Measurements from ENCODE around the gene TGIF2LX. TPM values are rescaled to one million over a fixed set of nuclear protein-coding genes. Genes with fewer than 3 reads are reported as not detected.
"Not testable (repeated sequence)": the region's sequence is repeated elsewhere in the genome, so short reads cannot be mapped to it uniquely, and the experiment has no call there.

TGIF2LX gene
- polyA plus RNA-seq (ENCODE audit: insufficient read length) = not detected

- not testable (repeated sequence) for DNase-seq
Observed at GRCh38 chrX:89921665-89922064, at the start of gene TGIF2LX. Gene TGIF2LX (plus strand): TSS chrX:89921908. CDS start chrX:89922086, 178 bp downstream.

GRCh38 chrX:89922338-89922934 lies 728 bp downstream of the TGIF2LX start:
- DNase-seq = not testable (repeated sequence)

DNA sequence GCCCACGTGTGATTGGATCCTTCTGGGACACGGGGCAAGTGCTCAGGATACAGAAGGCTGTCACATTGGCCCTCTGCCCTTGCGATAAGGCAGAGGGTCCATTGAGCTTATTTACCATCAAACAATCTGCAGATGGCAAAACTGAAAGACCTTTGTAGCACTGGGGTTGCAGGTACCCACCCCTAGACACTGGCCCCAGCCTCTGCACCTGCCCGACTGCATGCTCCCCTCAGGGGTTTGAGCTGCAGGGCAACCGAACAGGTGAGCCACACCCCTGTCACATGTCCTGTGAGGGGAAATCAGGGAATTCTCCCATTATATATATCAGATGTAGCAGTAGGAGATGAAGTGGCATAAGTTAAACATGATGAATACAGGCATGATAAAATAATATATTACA lies 21.4 kb downstream of the TGIF2LX start:
- not testable (repeated sequence) for DNase-seq

DNA sequence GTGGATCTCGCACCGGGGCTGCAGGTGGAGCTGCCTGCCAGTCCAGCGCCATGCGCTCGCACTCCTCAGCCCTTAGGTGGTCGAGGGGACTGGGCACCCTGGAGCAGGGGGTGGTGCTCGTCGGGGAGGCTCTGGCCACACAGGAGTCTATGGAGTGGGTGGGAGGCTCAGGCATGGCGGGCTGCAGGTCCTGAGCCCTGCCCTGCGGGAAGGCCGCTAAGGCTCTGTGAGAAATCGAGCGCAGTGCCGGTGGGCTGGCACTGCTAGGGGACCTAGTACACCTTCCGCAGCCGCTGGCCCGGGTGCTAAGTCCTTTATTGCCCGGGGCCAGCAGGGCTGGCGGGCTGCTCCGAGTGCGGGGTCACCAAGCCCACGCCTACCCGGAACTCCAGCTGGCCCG lies 43.9 kb downstream of the TGIF2LX start:
- not testable (repeated sequence) for DNase-seq
